Measurements from ENCODE around the gene USP13.
A peak's percentile ranks its signal among the peaks of the same experiment; 100 is the strongest.
"Not testable (repeated sequence)": the region's sequence is repeated elsewhere in the genome, so short reads cannot be mapped to it uniquely, and the experiment has no call there.

USP13 gene

GRCh38 chr3:179660872-179661271 is 8.0 kb downstream of the USP13 start:
- DNase-seq (ENCODE audit: low spot score) = peak; percentile 19

GRCh38 chr3:179661777-179662176 is 8.9 kb downstream of the USP13 start:
- DNase-seq (ENCODE audit: low spot score) = no peak

- DNase-seq (ENCODE audit: low spot score) = no peak
Measured at GRCh38 chr3:179663093-179663492, 10.3 kb downstream of the USP13 start.

- DNase-seq (ENCODE audit: low spot score) = no peak
Measured at GRCh38 chr3:179666030-179666429, 13.2 kb downstream of the USP13 start.

- DNase-seq (ENCODE audit: low spot score) = peak; percentile 25
Measured at GRCh38 chr3:179666436-179667035, 13.7 kb downstream of the USP13 start.

GRCh38 chr3:179668429-179668828 is 15.6 kb downstream of the USP13 start:
- no peak for DNase-seq (ENCODE audit: low spot score)

- DNase-seq (ENCODE audit: low spot score) = no peak
Measured at GRCh38 chr3:179670311-179670710, 17.5 kb downstream of the USP13 start.

- DNase-seq (ENCODE audit: low spot score) = no peak
Measured at GRCh38 chr3:179671309-179671708, 18.5 kb downstream of the USP13 start.

GRCh38 chr3:179671747-179672242 is 19.0 kb downstream of the USP13 start:
- no peak for DNase-seq (ENCODE audit: low spot score)

GRCh38 chr3:179672918-179673317 is 20.1 kb downstream of the USP13 start:
- DNase-seq (ENCODE audit: low spot score) = no peak

- no peak for DNase-seq (ENCODE audit: low spot score)
Measured at GRCh38 chr3:179673523-179673922, 20.7 kb downstream of the USP13 start.

- no peak for DNase-seq (ENCODE audit: low spot score)
Measured at GRCh38 chr3:179676081-179676480, 23.2 kb downstream of the USP13 start.

- no peak for DNase-seq (ENCODE audit: low spot score)
Measured at GRCh38 chr3:179677884-179678283, 25.0 kb downstream of the USP13 start.

GRCh38 chr3:179681492-179682263 is 28.8 kb downstream of the USP13 start:
- no peak for DNase-seq (ENCODE audit: low spot score)

- no peak for DNase-seq (ENCODE audit: low spot score)
Measured at GRCh38 chr3:179682426-179683080, 29.7 kb downstream of the USP13 start.

- not testable (repeated sequence) for DNase-seq (ENCODE audit: low spot score)
Measured at GRCh38 chr3:179683286-179683685, 30.4 kb downstream of the USP13 start.

- no peak for DNase-seq (ENCODE audit: low spot score)
Measured at GRCh38 chr3:179687967-179688535, 35.2 kb downstream of the USP13 start.

GRCh38 chr3:179688850-179689249 is 36.0 kb downstream of the USP13 start:
- DNase-seq (ENCODE audit: low spot score) = no peak

GRCh38 chr3:179694731-179695130 is 41.9 kb downstream of the USP13 start:
- no peak for DNase-seq (ENCODE audit: low spot score)

GRCh38 chr3:179695672-179696313 is 43.0 kb downstream of the USP13 start:
- no peak for DNase-seq (ENCODE audit: low spot score)

- no peak for DNase-seq (ENCODE audit: low spot score)
Measured at GRCh38 chr3:179697736-179698332, 45.0 kb downstream of the USP13 start.

- no peak for DNase-seq (ENCODE audit: low spot score)
Measured at GRCh38 chr3:179700716-179701115, 47.9 kb downstream of the USP13 start.

All from AG20443 (cell line).